Astrocyte of the cerebellum (primary cell): ENCODE data around the gene GNB1L.

Experiments used
- DNase-seq: peaks from one replicate; pipeline ENCODE4 v3.0.0-alpha.2; 2011; ENCODE audit warnings: low read depth
- H3K4me3 ChIP-seq: 2 replicates; pipeline ENCODE4 v1.5.1; 2011; ENCODE audit warnings: mild to moderate bottlenecking, low read depth, low read length, moderate library complexity
- CTCF ChIP-seq: IDR thresholded peaks from 2 replicates; pipeline ENCODE4 v1.5.1; 2012; ENCODE audit warnings: low read length, low read depth, moderate library complexity, mild to moderate bottlenecking; ENCODE audit errors: missing control alignments
- in situ Hi-C: cut with HindIII; loops from 2 replicates; pipeline ENCODE4 v1.10.0; 2017; ENCODE audit warnings: low sequenced_read_pairs

Gene GNB1L

GRCh38 chr22:19739911-19740449 is 114.7 kb downstream of the GNB1L start:
- in situ Hi-C loops, result no loop called here
- H3K4me3 ChIP-seq, result no peak overlapping the region
- no peak for TF ChIP-seq CTCF
- no peak for DNase-seq

- no peak overlapping the region for H3K4me3 ChIP-seq
- no peak for DNase-seq
- TF ChIP-seq CTCF, result no peak
- in situ Hi-C loops, result no loop called here
Observed at GRCh38 chr22:19739448-19739895, 115.2 kb downstream of the GNB1L start.

GRCh38 chr22:19738664-19739447 is 115.8 kb downstream of the GNB1L start:
- in situ Hi-C loops, result no loop called here
- TF ChIP-seq CTCF, result no peak
- H3K4me3 ChIP-seq, result no peak overlapping the region
- no peak for DNase-seq

GRCh38 chr22:19737846-19738663 is 116.6 kb downstream of the GNB1L start:
- DNase-seq, result no peak
- H3K4me3 ChIP-seq, result no peak overlapping the region
- no peak for TF ChIP-seq CTCF
- in situ Hi-C loops, result no loop called here

GRCh38 chr22:19735665-19736510 is 118.8 kb downstream of the GNB1L start:
- in situ Hi-C loops, result no loop called here
- DNase-seq, result no peak
- H3K4me3 ChIP-seq, result no peak overlapping the region
- TF ChIP-seq CTCF, result no peak
